Coronary artery (tissue), 2 donors: ENCODE data around the gene ANKS1A.

Experiments
- DNase-seq: peaks from one replicate; pipeline ENCODE4 v3.0.0-alpha.2; 2017; ENCODE audit warnings: low spot score
- H3K27ac ChIP-seq, 2 donors: fragments of 200-600 bp; sonication (generic); one replicate each; pipeline ENCODE4 v1.5.1; 2016 to 2019
- H3K4me3 ChIP-seq: fragments of 200-600 bp; sonication (generic); 2 replicates; pipeline ENCODE4 v1.5.1; 2016; ENCODE audit warnings: mild to moderate bottlenecking, moderate library complexity
- CTCF ChIP-seq: fragments of 200-600 bp; sonication (generic); IDR thresholded peaks from one replicate; pipeline ENCODE4 v1.5.1; 2019; ENCODE audit warnings: antibody characterized with exemption

The ANKS1A gene

GRCh38 chr6:35046862-35047261 lies 157.8 kb downstream of the ANKS1A start:
- no peak for TF ChIP-seq CTCF
- Histone ChIP-seq H3K27ac (peak overlapping the region; percentile 58 to 85), H3K4me3 (peak overlapping the region; percentile 17)
- DNase-seq, result no peak

- no peak for DNase-seq
- H3K4me3 ChIP-seq, result peak overlapping the region; percentile 17
- H3K27ac ChIP-seq, result peak overlapping the region; percentile 58 to 85
- no peak for TF ChIP-seq CTCF
These were observed 158.4 kb downstream of the ANKS1A start for GRCh38 chr6:35047265-35048011.

- Histone ChIP-seq H3K4me3 (peak overlapping the region; percentile 32), H3K27ac (peak overlapping the region; percentile 58 to 85)
- TF ChIP-seq CTCF, result no peak
- no peak for DNase-seq
These were observed 159.1 kb downstream of the ANKS1A start for GRCh38 chr6:35048031-35048613.

- Histone ChIP-seq H3K27ac (peak overlapping the region; percentile 58 to 85), H3K4me3 (peak overlapping the region; percentile 32)
- DNase-seq, result no peak
- no peak for TF ChIP-seq CTCF
These were observed 159.6 kb downstream of the ANKS1A start for GRCh38 chr6:35048631-35049083.

GRCh38 chr6:35049156-35049735 lies 160.2 kb downstream of the ANKS1A start:
- no peak overlapping the region for H3K4me3 ChIP-seq
- peak overlapping the region; percentile 58 to 85 for H3K27ac ChIP-seq
- TF ChIP-seq CTCF, result no peak
- no peak for DNase-seq

- H3K4me3 ChIP-seq, result no peak overlapping the region
- DNase-seq, result no peak
- H3K27ac ChIP-seq, result peak overlapping the region in 1 of 2 donors; percentile 85
- no peak for TF ChIP-seq CTCF
These were observed 161.1 kb downstream of the ANKS1A start for GRCh38 chr6:35049900-35050756.
